Endothelial cell of umbilical vein (primary cell): ENCODE data around the gene HLA-DPB1. TPM values are rescaled to one million over a fixed set of nuclear protein-coding genes. Genes with fewer than 3 reads are reported as not detected.

Source experiments
- BruUV-seq: library from RNA; stranded (reverse); fragments of 400-500 nt; replicated peaks from 2 replicates; lab custom pipeline; 2021; lab: Mats Ljungman, UMichigan
- CTCF ChIA-PET: fragments of 300-600, 350-600 bp; sonication (Branson Sonifier 250); formaldehyde crosslinking; loops from one replicate; lab custom pipeline; 2021; ENCODE audit warnings: antibody characterized with exemption, inconsistent platforms; lab: Charles Lee
- POLR2A ChIA-PET: fragments of 300-600, 350-600 bp; sonication (Branson Sonifier 250); formaldehyde crosslinking; loops from one replicate; lab custom pipeline; 2021; ENCODE audit warnings: antibody characterized with exemption, inconsistent platforms; lab: Charles Lee
- DNase-seq: peaks from one replicate; pipeline ENCODE4 v3.0.0-alpha.2; 2011; ENCODE audit warnings: low read depth, low spot score
- FAIRE-seq: peaks from 2 replicates; lab custom pipeline; 2011; peaks lifted over from hg19 to GRCh38; lab: Jason Lieb, UNC
- H2AFZ ChIP-seq: 2 replicates; pipeline ENCODE4 v1.6.0; 2012; ENCODE audit warnings: low read depth, low read length, control low read depth, inconsistent platforms
- H3K27ac ChIP-seq: 2 replicates; pipeline ENCODE4 v1.5.1; 2011; ENCODE audit warnings: low read depth, mild to moderate bottlenecking, control low read depth, low read length, moderate library complexity; ENCODE audit not compliant: insufficient read depth
- H3K27me3 ChIP-seq, 2 experiments: 2 replicates each; pipeline versions ENCODE4 v1.6.0 to v1.6.1; 2011; ENCODE audit warnings: low read length in 2 of 2, mixed read lengths in 1 of 2; ENCODE audit not compliant: control insufficient read depth in 2 of 2, insufficient read depth in 2 of 2
- H3K36me3 ChIP-seq, 2 experiments: 2 replicates in 1 of 2; 3 replicates in 1 of 2; pipeline ENCODE4 v1.5.1; 2011; ENCODE audit warnings: low read length in 2 of 2, mild to moderate bottlenecking in 1 of 2, moderate library complexity in 1 of 2; ENCODE audit not compliant: control insufficient read depth in 2 of 2, insufficient read depth in 2 of 2; ENCODE audit errors: extremely low read depth in 1 of 2
- H3K4me1 ChIP-seq: 3 replicates; pipeline ENCODE4 v1.5.1; 2011; ENCODE audit warnings: mild to moderate bottlenecking, low read length; ENCODE audit not compliant: control insufficient read depth, insufficient read depth; ENCODE audit errors: extremely low read depth
- H3K4me2 ChIP-seq: 2 replicates; pipeline ENCODE4 v1.6.1; 2011; ENCODE audit warnings: low read length, control low read depth, mixed read lengths; ENCODE audit not compliant: insufficient read depth
- H3K4me3 ChIP-seq, 3 experiments: fragments of 200-600 bp in 1 of 3; sonication (generic), shearing (Covaris generic) in 1 of 3; replicated peaks in 1 of 3; 2 replicates each; pipeline ENCODE4 v1.5.1; 2011 to 2016; ENCODE audit warnings: control low read depth in 3 of 3, low read length in 3 of 3, mild to moderate bottlenecking in 2 of 3, inconsistent platforms in 1 of 3, low read depth in 1 of 3, moderate library complexity in 1 of 3; ENCODE audit not compliant: insufficient read depth in 1 of 3
- H3K79me2 ChIP-seq: 2 replicates; pipeline ENCODE4 v1.6.0; 2012; ENCODE audit warnings: low read length, inconsistent platforms; ENCODE audit not compliant: control insufficient read depth, insufficient read depth
- H3K9ac ChIP-seq: replicated peaks from 2 replicates; pipeline ENCODE3; 2011; ENCODE audit warnings: low read length, control low read depth; ENCODE audit not compliant: insufficient read depth; ENCODE audit errors: extremely low read depth
- H3K9me1 ChIP-seq: replicated peaks from 3 replicates; pipeline ENCODE4 v1.6.0; 2011; ENCODE audit warnings: mild to moderate bottlenecking, low read length; ENCODE audit not compliant: control insufficient read depth, insufficient read depth; ENCODE audit errors: extremely low read depth
- H3K9me3 ChIP-seq: replicated peaks from 2 replicates; pipeline ENCODE4 v1.5.1; 2012; ENCODE audit warnings: low read length, inconsistent platforms; ENCODE audit not compliant: control insufficient read depth, insufficient read depth
- H4K20me1 ChIP-seq: replicated peaks from 2 replicates; pipeline ENCODE3; 2011; ENCODE audit warnings: mild to moderate bottlenecking, low read length; ENCODE audit not compliant: control insufficient read depth, insufficient read depth; ENCODE audit errors: extremely low read depth
- CTCF ChIP-seq, 2 donors: IDR thresholded peaks; 1 replicate in 1 of 2; 2 replicates in 1 of 2; pipeline ENCODE4 v1.5.1; 2011; ENCODE audit warnings: low read length in 2 of 2, mild to moderate bottlenecking in 2 of 2, moderate library complexity in 2 of 2, control low read depth in 1 of 2, inconsistent platforms in 1 of 2, low read depth in 1 of 2; ENCODE audit not compliant: insufficient read depth in 1 of 2; ENCODE audit errors: extremely low read depth in 1 of 2
- EZH2 ChIP-seq: IDR thresholded peaks from 2 replicates; pipeline ENCODE4 v1.6.1; 2012; ENCODE audit warnings: borderline replicate concordance, low read depth, mild to moderate bottlenecking, moderate library complexity, low read length, inconsistent platforms; ENCODE audit not compliant: severe bottlenecking
- FOS ChIP-seq: IDR thresholded peaks from 2 replicates; pipeline ENCODE4 v1.6.1; 2011; ENCODE audit warnings: mild to moderate bottlenecking, low read length, moderate library complexity, borderline replicate concordance; ENCODE audit not compliant: insufficient read depth
- GATA2 ChIP-seq: IDR thresholded peaks from 2 replicates; pipeline ENCODE4 v1.7.0; 2011; ENCODE audit warnings: low read depth, mild to moderate bottlenecking, moderate library complexity, mixed read lengths, low read length; ENCODE audit not compliant: insufficient read length, insufficient read depth
- JUN ChIP-seq: IDR thresholded peaks from 2 replicates; pipeline ENCODE4 v1.6.1; 2011; ENCODE audit warnings: borderline replicate concordance, low read depth; ENCODE audit not compliant: insufficient read length, insufficient read depth
- MAX ChIP-seq: IDR thresholded peaks from 2 replicates; pipeline ENCODE4 v1.6.1; 2011; ENCODE audit not compliant: insufficient read depth, insufficient read length
- MYC ChIP-seq: IDR thresholded peaks from one replicate; pipeline ENCODE4 v1.6.1; 2011; ENCODE audit warnings: mild to moderate bottlenecking, low read depth, low read length
- POLR2A ChIP-seq: IDR thresholded peaks from 2 replicates; pipeline ENCODE4 v1.6.1; 2012; ENCODE audit warnings: low read depth, mild to moderate bottlenecking, control low read depth, low read length
- POLR2AphosphoS5 ChIP-seq: IDR thresholded peaks from 2 replicates; pipeline ENCODE4 v1.6.1; 2012; ENCODE audit warnings: low read depth, mild to moderate bottlenecking, control low read depth, low read length, moderate library complexity; ENCODE audit not compliant: insufficient read depth
- dilution Hi-C: fragments of 300-500 bp; cut with MboI; formaldehyde crosslinking; loops from one replicate; pipeline ENCODE4 v1.15.0; 2019; ENCODE audit warnings: low sequenced_read_pairs; ENCODE audit not compliant: extremely low pct_ligation_motif_present
- intact Hi-C: fragments of 100-400 bp; cut with micrococcal nuclease; formaldehyde crosslinking; loops from one replicate; pipeline ENCODE4 v1.10.0; 2022
- polyA plus RNA-seq, 4 experiments: library from polyadenylated mRNA; depleted of rRNA in 3 of 4; stranded (reverse) in 3 of 4; unstranded in 1 of 4; fragments of >200 nt; gene quantifications; 2 replicates each; pipeline versions ENCODE4 v1.2.1 to v1.2.3, GENCODE V29; 2011 to 2012; ENCODE audit warnings: missing spikeins in 1 of 4
- total RNA-seq: library from RNA; stranded (reverse); gene quantifications from 2 replicates; pipeline ENCODE4 v1.2.3, GENCODE V29; 2021

HLA-DPB1 gene
- total and polyA plus RNA-seq, 2 donors (not counting 3 experiments of a cell fraction or from before 2014, with no cell fraction given): 2.3 to 38.0 TPM

- no peaks in the 10 kb centered on the region for H3K9me1 ChIP-seq
- intact Hi-C loops: loop anchor here (2.0 kb wide), 1 partner anchor 66 kb away; no protein-coding TSS in a partner anchor
- BruUV-seq: no TSS peak
- no peaks in the 10 kb centered on the region for H3K9me3 ChIP-seq
- H3K79me2 ChIP-seq: no peaks in the 10 kb centered on the region
- H3K36me3 ChIP-seq: no peaks in the 10 kb centered on the region
- no peak overlapping the region for H3K9ac ChIP-seq
- DNase-seq (no peak), FAIRE-seq (no peak)
- H3K4me3 ChIP-seq: peak overlapping the region in 2 of 3 experiments; percentile 41 to 76
- H3K27ac ChIP-seq: no peak overlapping the region
- ChIA-PET POLR2A (interaction anchor here (1.3 to 1.4 kb wide), 2 partner anchors 63 to 109 kb away, joined by 3 read pairs; no protein-coding TSS in a partner anchor), CTCF (interaction anchor here (0.9 to 5.3 kb wide), 8 partner anchors 9 to 148 kb away, joined by 3 to 88 read pairs (median 3); no protein-coding TSS in a partner anchor)
- peak overlapping the region; percentile 89 for H3K4me2 ChIP-seq
- TF ChIP-seq GATA2 (no peak), EZH2 (no peak), MAX (no peak), JUN (no peak), POLR2AphosphoS5 (no peak), CTCF (IDR thresholded peaks at IDR 0.05; ENCODE audit: extremely low read depth in 1 of 2, insufficient read depth in 1 of 2, low read depth in 1 of 2, low read length in 2 of 2) (no peak), POLR2A (no peak), FOS (no peak), MYC (no peak)
- peaks cover 4% of the 10 kb centered on the region for H3K4me1 ChIP-seq
- dilution Hi-C loops: no loop called here
- no peaks in the 10 kb centered on the region for H3K27me3 ChIP-seq
- H2AFZ ChIP-seq: peak overlapping the region; percentile 89
- H4K20me1 ChIP-seq: no peaks in the 10 kb centered on the region
These were observed 5.5 kb downstream of the HLA-DPB1 start for GRCh38 chr6:33081098-33081824.
